ENCODE measurements around the gene SGPP2. TPM values are rescaled to one million over a fixed set of nuclear protein-coding genes. Genes with fewer than 3 reads are reported as not detected.
A peak's percentile ranks its signal among the peaks of the same experiment; 100 is the strongest.

The SGPP2 gene
- total RNA-seq, 1 donor from 2014 or later: 38.1 TPM

DNA sequence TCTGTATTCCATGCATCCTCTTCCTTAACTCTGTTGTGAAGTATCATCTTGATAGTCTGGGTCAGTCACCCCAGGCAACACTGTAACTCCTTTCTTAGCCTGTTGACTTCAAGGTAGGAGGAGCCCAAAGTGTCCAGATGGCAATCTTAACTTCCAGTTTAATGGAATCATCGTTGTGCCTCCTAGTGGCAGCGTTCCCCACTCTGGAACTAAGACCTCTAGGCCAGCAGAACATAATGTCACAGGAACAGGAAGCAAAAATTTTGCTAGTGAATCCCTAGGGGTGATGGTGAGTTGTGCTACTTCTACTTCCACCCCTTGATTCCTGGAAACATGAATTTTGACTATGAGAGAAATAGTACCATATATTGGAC, 11.7 kb downstream of the SGPP2 start:
- ATAC-seq (no peak), DNase-seq (no peak)
- no peak overlapping the region for H3K4me3 ChIP-seq
- H3K27me3 ChIP-seq: no peaks in the 10 kb centered on the region
- TF ChIP-seq, protein P1, sequence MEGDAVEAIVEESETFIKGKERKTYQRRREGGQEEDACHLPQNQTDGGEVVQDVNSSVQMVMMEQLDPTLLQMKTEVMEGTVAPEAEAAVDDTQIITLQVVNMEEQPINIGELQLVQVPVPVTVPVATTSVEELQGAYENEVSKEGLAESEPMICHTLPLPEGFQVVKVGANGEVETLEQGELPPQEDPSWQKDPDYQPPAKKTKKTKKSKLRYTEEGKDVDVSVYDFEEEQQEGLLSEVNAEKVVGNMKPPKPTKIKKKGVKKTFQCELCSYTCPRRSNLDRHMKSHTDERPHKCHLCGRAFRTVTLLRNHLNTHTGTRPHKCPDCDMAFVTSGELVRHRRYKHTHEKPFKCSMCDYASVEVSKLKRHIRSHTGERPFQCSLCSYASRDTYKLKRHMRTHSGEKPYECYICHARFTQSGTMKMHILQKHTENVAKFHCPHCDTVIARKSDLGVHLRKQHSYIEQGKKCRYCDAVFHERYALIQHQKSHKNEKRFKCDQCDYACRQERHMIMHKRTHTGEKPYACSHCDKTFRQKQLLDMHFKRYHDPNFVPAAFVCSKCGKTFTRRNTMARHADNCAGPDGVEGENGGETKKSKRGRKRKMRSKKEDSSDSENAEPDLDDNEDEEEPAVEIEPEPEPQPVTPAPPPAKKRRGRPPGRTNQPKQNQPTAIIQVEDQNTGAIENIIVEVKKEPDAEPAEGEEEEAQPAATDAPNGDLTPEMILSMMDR (IDR thresholded peaks at IDR 0.05): no peak
- H3K27ac ChIP-seq: no peak overlapping the region
- no peaks in the 10 kb centered on the region for H3K9me3 ChIP-seq
- H3K36me3 ChIP-seq: no peaks in the 10 kb centered on the region
- no peaks in the 10 kb centered on the region for H3K4me1 ChIP-seq
- intact Hi-C loops (cut with DNase I): no loop called here

DNA sequence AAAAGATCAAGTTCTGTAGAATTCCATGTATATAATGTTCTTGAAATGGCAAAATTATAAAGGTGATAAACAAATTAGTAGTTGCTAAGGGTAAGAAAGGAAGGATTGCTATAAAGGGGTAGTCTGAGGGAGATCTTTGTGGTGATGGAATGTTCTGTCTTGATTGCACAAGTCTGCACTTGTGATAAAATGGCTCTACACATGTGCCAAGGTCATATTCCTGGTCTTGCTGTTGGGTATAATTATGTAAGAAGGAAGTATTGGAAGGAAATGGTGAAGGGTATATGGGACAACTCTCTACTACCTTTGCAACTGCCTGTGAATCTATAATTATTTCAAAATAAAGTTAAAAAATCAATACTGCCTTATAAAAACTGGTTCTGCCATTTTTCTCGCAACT, 15.3 kb downstream of the SGPP2 start:
- Histone ChIP-seq H3K27ac (no peak overlapping the region), H3K27me3 (no peaks in the 10 kb centered on the region), H3K4me3 (no peak overlapping the region), H3K4me1 (no peaks in the 10 kb centered on the region), H3K9me3 (no peaks in the 10 kb centered on the region), H3K36me3 (no peaks in the 10 kb centered on the region)
- DNase-seq (no peak), ATAC-seq (no peak)
- TF ChIP-seq, protein P1 (IDR thresholded peaks at IDR 0.05): no peak
- intact Hi-C loops (cut with DNase I): no loop called here

DNA sequence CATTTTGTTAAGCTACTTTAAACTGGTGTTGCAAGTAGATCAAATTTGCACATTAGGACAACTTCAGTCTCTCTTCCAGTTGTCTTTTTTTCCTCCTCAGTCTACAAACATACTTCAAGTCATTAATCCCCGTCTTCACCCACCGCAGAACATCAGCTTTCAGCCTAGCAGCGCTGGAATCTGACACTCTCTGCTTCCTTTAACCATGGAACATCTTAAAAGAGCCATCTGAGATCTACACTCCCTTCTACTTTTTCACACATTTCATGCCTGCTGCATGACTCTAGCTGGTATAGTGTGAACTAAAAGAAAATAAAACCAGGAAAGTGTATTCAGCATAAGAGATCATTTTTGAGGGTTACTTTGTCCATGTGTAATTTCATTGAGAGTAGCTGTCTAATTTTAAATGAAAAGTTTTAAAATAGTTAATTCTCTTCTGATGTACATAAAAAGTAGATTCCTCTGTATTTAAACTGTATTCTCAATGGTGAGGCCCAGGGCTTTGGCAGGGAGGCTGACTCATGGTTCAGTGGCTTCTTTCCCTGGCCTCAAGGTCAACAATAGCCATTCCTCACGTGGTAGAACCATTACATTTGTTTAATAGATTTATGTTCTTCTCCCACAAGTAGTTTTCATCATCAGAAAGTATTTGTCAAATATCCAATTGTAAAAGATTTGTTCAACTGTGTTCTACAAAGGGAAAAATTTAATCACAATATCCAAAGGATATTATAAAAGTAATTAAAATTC, 16.5 kb downstream of the SGPP2 start:
- intact Hi-C loops (cut with DNase I): no loop called here
- ATAC-seq (no peak), DNase-seq (no peak)
- H3K27me3 ChIP-seq: no peaks in the 10 kb centered on the region
- no peaks in the 10 kb centered on the region for H3K36me3 ChIP-seq
- no peak overlapping the region for H3K4me3 ChIP-seq
- TF ChIP-seq, protein P1 (IDR thresholded peaks at IDR 0.05): no peak
- H3K9me3 ChIP-seq: no peaks in the 10 kb centered on the region
- H3K27ac ChIP-seq: no peak overlapping the region
- no peaks in the 10 kb centered on the region for H3K4me1 ChIP-seq

DNA sequence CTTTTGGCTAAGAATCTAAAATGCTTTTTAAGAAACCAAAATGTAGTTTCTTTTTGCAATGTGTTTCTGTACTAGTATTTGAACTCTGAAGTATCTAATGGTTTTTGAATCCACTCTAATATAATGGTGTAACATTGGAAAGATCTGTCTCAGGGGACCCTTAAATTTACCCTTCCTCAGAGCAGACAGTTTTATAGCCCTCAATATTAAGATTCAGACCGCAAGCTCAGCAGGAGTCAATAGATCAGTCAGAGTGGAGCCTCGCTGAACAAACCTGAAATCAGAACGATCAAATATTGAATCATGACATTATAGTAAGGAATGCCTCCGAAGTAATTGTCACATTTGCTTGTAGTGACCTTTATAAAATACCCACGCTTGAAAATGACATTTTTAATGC, 18.3 kb downstream of the SGPP2 start:
- intact Hi-C loops (cut with DNase I): no loop called here
- no peaks in the 10 kb centered on the region for H3K9me3 ChIP-seq
- TF ChIP-seq, protein P1 (IDR thresholded peaks at IDR 0.05): no peak
- no peaks in the 10 kb centered on the region for H3K27me3 ChIP-seq
- H3K4me1 ChIP-seq: no peaks in the 10 kb centered on the region
- no peak for DNase-seq
- no peak overlapping the region for H3K4me3 ChIP-seq
- no peaks in the 10 kb centered on the region for H3K36me3 ChIP-seq
- ATAC-seq: no peak
- no peak overlapping the region for H3K27ac ChIP-seq

DNA sequence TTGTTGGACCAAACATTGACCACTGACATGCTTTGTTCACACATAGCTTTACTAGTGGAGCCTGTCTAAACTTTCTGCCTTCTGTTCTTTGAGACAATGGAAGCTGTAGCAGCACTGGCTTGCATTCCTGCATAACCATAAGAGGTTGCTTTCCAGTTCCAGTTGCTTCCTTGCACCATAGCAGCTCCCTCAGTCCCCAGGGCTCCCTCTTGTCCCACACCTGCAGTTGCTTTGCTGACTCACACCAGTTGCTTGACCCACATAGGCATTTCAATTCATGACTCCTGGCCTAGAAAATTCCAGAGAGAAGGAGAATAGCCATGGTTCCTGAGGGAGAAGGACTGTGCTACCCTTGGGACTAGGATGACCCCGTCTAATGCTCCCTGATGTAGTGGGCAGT, 20.9 kb downstream of the SGPP2 start:
- Histone ChIP-seq H3K9me3 (no peaks in the 10 kb centered on the region), H3K27me3 (no peaks in the 10 kb centered on the region), H3K27ac (no peak overlapping the region), H3K36me3 (no peaks in the 10 kb centered on the region), H3K4me1 (peaks cover 6% of the 10 kb centered on the region), H3K4me3 (no peak overlapping the region)
- DNase-seq (no peak), ATAC-seq (no peak)
- TF ChIP-seq, protein P1 (IDR thresholded peaks at IDR 0.05): no peak
- intact Hi-C loops (cut with DNase I): no loop called here

DNA sequence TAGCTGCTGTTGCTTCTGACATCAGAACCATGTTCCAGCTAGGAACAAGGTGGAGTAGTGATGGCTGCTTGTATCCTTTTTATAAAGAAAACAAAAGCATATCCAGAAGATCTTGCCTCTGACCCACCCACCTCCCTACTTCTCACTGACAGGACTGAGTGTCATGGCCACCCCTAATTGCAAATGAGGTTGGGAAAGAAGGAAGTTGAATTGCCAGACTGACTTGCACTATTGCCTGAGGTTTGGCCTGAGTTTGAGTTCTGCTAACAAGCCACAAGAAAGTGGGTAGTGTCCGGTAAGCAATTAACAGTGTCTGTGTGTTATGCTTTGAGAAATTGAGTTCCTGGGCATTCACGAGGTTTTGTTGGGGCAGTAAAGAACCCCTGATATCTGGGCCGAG, 22.8 kb downstream of the SGPP2 start:
- Histone ChIP-seq H3K27ac (no peak overlapping the region), H3K27me3 (no peaks in the 10 kb centered on the region), H3K36me3 (no peaks in the 10 kb centered on the region), H3K4me3 (no peak overlapping the region), H3K9me3 (no peaks in the 10 kb centered on the region), H3K4me1 (peaks cover 9% of the 10 kb centered on the region)
- intact Hi-C loops (cut with DNase I): no loop called here
- TF ChIP-seq, protein P1 (IDR thresholded peaks at IDR 0.05): no peak
- no peak for DNase-seq
- ATAC-seq: peak; percentile 56

All from upper lobe of right lung (tissue), 1 donor.